ENCODE results near the gene ALOXE3. TPM values are rescaled to one million over a fixed set of nuclear protein-coding genes. Genes with fewer than 3 reads are reported as not detected.

ALOXE3 gene
- total RNA-seq, 2 experiments from 2014 or later = 0.81 to 0.91 TPM

- Histone ChIP-seq H3K27me3 (ENCODE audit: control insufficient read depth in 1 of 2, insufficient read depth in 2 of 2, low read length in 2 of 2) (peaks cover 28 to 37% of the 10 kb centered on the region in 2 experiments), H3K27ac (ENCODE audit: low read depth in 1 of 2, low read length in 2 of 2) (no peak overlapping the region), H3K9me3 (ENCODE audit: control insufficient read depth in 1 of 2, insufficient read depth in 1 of 2, low read length in 2 of 2) (peaks cover 0 to 9% of the 10 kb centered on the region in 2 experiments), H3K4me1 (ENCODE audit: insufficient read depth, low read length) (peaks cover 89% of the 10 kb centered on the region), H3K36me3 (ENCODE audit: insufficient read depth, low read length) (no peaks in the 10 kb centered on the region), H3K4me3 (ENCODE audit: low read length) (peak overlapping the region; percentile 69)
- TF ChIP-seq CTCF (IDR thresholded peaks at IDR 0.05) = peak; percentile 39
- peaks cover 64% of the 10 kb centered on the region for H3K36me3 Mint-ChIP-seq (ENCODE audit: low read depth)
- ATAC-seq (ENCODE audit: poor library complexity) (no peak), DNase-seq (peak in 6 of 14 experiments; percentile 32 to 73 (median 50))
- peaks cover 80% of the 10 kb centered on the region for H3K4me1 Mint-ChIP-seq (ENCODE audit: low read depth)
- intact Hi-C loops (cut with DNase I, micrococcal nuclease) = loop anchor here (2.0 to 5.0 kb wide), 5 partner anchors 40 to 175 kb away; partner anchors contain the start of genes CTC1 (in 1 of the 2), PFAS (in 1 of the 2), SLC25A35 (in 1 of the 2) and VAMP2 (in 1 of the 2)
- ChIA-PET CTCF (interaction anchor here (0.7 to 1.3 kb wide), 2 partner anchors 17 to 126 kb away, joined by 3 to 6 read pairs; partner anchors contain the start of gene CTC1), POLR2A (interaction anchor here (1.0 to 9.8 kb wide), 11 partner anchors 12 to 174 kb away, joined by 3 to 161 read pairs (median 7); partner anchors contain the start of genes BORCS6, CTC1, PER1 and SLC25A35)
- H3K27me3 Mint-ChIP-seq = peaks cover 63% of the 10 kb centered on the region
- peak overlapping the region; percentile 50 for H3K27ac Mint-ChIP-seq
- H3K4me3 Mint-ChIP-seq = peak overlapping the region; percentile 91
- peaks cover 2% of the 10 kb centered on the region for H3K9me3 Mint-ChIP-seq
Measured at GRCh38 chr17:8121681-8122421, 3.5 kb upstream of the ALOXE3 start.

- intact Hi-C loops (cut with DNase I, micrococcal nuclease) = loop anchor here (2.0 to 5.0 kb wide), 5 partner anchors 41 to 176 kb away; partner anchors contain the start of genes CTC1 (in 1 of the 2), PFAS (in 1 of the 2), SLC25A35 (in 1 of the 2) and VAMP2 (in 1 of the 2)
- no peak for TF ChIP-seq CTCF (IDR thresholded peaks at IDR 0.05)
- peak overlapping the region; percentile 99 for H3K4me3 Mint-ChIP-seq
- no peak for DNase-seq
- ChIA-PET POLR2A (interaction anchor here (1.3 to 9.8 kb wide), 7 partner anchors 17 to 174 kb away, joined by 3 to 161 read pairs (median 9); partner anchors contain the start of genes CTC1, PER1 and SLC25A35), CTCF (no interaction called here)
- H3K4me1 ChIP-seq (ENCODE audit: insufficient read depth, low read length) = peaks cover 89% of the 10 kb centered on the region
- no peak overlapping the region for H3K27ac ChIP-seq (ENCODE audit: low read depth in 1 of 2, low read length in 2 of 2)
- H3K27ac Mint-ChIP-seq = peak overlapping the region; percentile 100
- H3K27me3 ChIP-seq (ENCODE audit: control insufficient read depth in 1 of 2, insufficient read depth in 2 of 2, low read length in 2 of 2) = peaks cover 33 to 40% of the 10 kb centered on the region in 2 experiments
- H3K27me3 Mint-ChIP-seq = peaks cover 65% of the 10 kb centered on the region
- peak overlapping the region; percentile 57 for H3K4me3 ChIP-seq (ENCODE audit: low read length)
- H3K9me3 Mint-ChIP-seq = peaks cover 2% of the 10 kb centered on the region
- H3K36me3 ChIP-seq (ENCODE audit: insufficient read depth, low read length) = no peaks in the 10 kb centered on the region
- H3K36me3 Mint-ChIP-seq (ENCODE audit: low read depth) = peaks cover 60% of the 10 kb centered on the region
- no peak for ATAC-seq (ENCODE audit: poor library complexity)
- peaks cover 0 to 9% of the 10 kb centered on the region in 2 experiments for H3K9me3 ChIP-seq (ENCODE audit: control insufficient read depth in 1 of 2, insufficient read depth in 1 of 2, low read length in 2 of 2)
- H3K4me1 Mint-ChIP-seq (ENCODE audit: low read depth) = peaks cover 76% of the 10 kb centered on the region
Measured at GRCh38 chr17:8121407-8121680, 3.0 kb upstream of the ALOXE3 start.

- CTCF ChIA-PET = interaction anchor here (0.9 to 3.1 kb wide), 16 partner anchors 11 to 263 kb away, joined by 3 to 42 read pairs (median 8); partner anchors contain the start of gene BORCS6
- peaks cover 64% of the 10 kb centered on the region for H3K27me3 Mint-ChIP-seq
Measured at GRCh38 chr17:8120520-8121406, 2.4 kb upstream of the ALOXE3 start.

More at GRCh38 chr17:8120520-8121406, 2.4 kb upstream of the ALOXE3 start:
- Histone ChIP-seq H3K36me3 (ENCODE audit: insufficient read depth, low read length) (no peaks in the 10 kb centered on the region), H3K4me1 (ENCODE audit: insufficient read depth, low read length) (peaks cover 83% of the 10 kb centered on the region), H3K27ac (ENCODE audit: low read depth in 1 of 2, low read length in 2 of 2) (no peak overlapping the region), H3K27me3 (ENCODE audit: control insufficient read depth in 1 of 2, insufficient read depth in 2 of 2, low read length in 2 of 2) (peaks cover 39 to 41% of the 10 kb centered on the region in 2 experiments), H3K4me3 (ENCODE audit: low read length) (peak overlapping the region; percentile 57), H3K9me3 (ENCODE audit: control insufficient read depth in 1 of 2, insufficient read depth in 1 of 2, low read length in 2 of 2) (peaks cover 0 to 9% of the 10 kb centered on the region in 2 experiments)
- TF ChIP-seq CTCF (IDR thresholded peaks at IDR 0.05) = peak; percentile 33
- POLR2A ChIA-PET = interaction anchor here (0.6 to 9.8 kb wide), 28 partner anchors 11 to 883 kb away, joined by 3 to 161 read pairs (median 7); partner anchors contain the start of genes AURKB, BORCS6, CNTROB and CTC1
- Mint-ChIP-seq H3K36me3 (ENCODE audit: low read depth) (peaks cover 55% of the 10 kb centered on the region), H3K9me3 (peaks cover 2% of the 10 kb centered on the region), H3K4me3 (peak overlapping the region; percentile 99), H3K27ac (peak overlapping the region; percentile 100), H3K4me1 (ENCODE audit: low read depth) (peaks cover 71% of the 10 kb centered on the region)
- peak; percentile 28 for ATAC-seq (ENCODE audit: poor library complexity)
- intact Hi-C loops (cut with DNase I, micrococcal nuclease) = loop anchor here (2.0 to 5.0 kb wide), 5 partner anchors 42 to 177 kb away; partner anchors contain the start of genes CTC1 (in 1 of the 2), PFAS (in 1 of the 2), SLC25A35 (in 1 of the 2) and VAMP2 (in 1 of the 2)
- peak; percentile 35 to 87 (median 62) for DNase-seq
